Measurements from ENCODE around the gene RNF183.

DNA sequence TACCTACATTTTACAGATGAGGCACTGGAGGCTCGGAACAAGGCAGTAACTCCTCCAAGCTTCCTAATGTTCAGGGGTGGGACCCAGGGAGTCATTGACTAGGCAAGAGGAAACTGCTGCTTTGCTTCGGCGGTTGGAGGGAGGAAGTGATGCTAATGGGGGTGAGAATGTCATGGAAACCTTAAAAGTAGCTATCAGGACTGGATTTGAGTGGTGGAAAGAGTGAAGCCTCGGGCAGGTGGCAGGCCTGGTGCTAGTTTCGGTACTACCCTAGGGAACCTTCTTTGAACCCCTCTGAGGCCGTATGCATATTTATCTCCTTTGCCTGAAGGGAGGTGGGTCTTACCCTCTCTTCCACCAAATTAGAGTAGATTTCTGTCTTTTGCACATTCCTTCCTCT is 47.8 kb upstream of the RNF183 start:
- TF ChIP-seq, protein P1, sequence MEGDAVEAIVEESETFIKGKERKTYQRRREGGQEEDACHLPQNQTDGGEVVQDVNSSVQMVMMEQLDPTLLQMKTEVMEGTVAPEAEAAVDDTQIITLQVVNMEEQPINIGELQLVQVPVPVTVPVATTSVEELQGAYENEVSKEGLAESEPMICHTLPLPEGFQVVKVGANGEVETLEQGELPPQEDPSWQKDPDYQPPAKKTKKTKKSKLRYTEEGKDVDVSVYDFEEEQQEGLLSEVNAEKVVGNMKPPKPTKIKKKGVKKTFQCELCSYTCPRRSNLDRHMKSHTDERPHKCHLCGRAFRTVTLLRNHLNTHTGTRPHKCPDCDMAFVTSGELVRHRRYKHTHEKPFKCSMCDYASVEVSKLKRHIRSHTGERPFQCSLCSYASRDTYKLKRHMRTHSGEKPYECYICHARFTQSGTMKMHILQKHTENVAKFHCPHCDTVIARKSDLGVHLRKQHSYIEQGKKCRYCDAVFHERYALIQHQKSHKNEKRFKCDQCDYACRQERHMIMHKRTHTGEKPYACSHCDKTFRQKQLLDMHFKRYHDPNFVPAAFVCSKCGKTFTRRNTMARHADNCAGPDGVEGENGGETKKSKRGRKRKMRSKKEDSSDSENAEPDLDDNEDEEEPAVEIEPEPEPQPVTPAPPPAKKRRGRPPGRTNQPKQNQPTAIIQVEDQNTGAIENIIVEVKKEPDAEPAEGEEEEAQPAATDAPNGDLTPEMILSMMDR (IDR thresholded peaks at IDR 0.05), result no peak
- no peak for TF ChIP-seq POLR2A (IDR thresholded peaks at IDR 0.05)
